Astrocyte of the cerebellum (primary cell): ENCODE data around the gene BCAS1.

Experiments
- DNase-seq: peaks from one replicate; pipeline ENCODE4 v3.0.0-alpha.2; 2011; ENCODE audit warnings: low read depth
- H3K4me3 ChIP-seq: 2 replicates; pipeline ENCODE4 v1.5.1; 2011; ENCODE audit warnings: mild to moderate bottlenecking, low read depth, low read length, moderate library complexity
- in situ Hi-C: cut with HindIII; loops from 2 replicates; pipeline ENCODE4 v1.10.0; 2017; ENCODE audit warnings: low sequenced_read_pairs
- TF ChIP-seq, protein P1 (sequence below): IDR thresholded peaks from 2 replicates; pipeline ENCODE4 v1.5.1; 2012; ENCODE audit warnings: low read length, low read depth, moderate library complexity, mild to moderate bottlenecking; ENCODE audit errors: missing control alignments

Gene BCAS1

DNA sequence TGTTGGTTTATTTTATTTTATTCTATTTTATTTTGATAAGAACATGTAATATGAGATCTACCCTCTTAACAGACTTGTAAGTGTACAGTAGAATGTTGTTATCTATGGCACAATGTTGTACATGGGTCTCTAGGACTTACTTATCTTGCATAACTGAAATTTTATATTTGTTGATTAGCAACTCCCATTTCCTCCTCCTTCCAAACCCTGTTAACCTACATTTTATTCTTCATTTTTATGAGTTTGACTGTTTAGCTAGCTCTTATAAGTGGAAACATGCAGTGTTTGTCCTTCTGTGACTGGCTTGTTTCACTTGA is 37.9 kb upstream of the BCAS1 start:
- TF ChIP-seq, protein P1, sequence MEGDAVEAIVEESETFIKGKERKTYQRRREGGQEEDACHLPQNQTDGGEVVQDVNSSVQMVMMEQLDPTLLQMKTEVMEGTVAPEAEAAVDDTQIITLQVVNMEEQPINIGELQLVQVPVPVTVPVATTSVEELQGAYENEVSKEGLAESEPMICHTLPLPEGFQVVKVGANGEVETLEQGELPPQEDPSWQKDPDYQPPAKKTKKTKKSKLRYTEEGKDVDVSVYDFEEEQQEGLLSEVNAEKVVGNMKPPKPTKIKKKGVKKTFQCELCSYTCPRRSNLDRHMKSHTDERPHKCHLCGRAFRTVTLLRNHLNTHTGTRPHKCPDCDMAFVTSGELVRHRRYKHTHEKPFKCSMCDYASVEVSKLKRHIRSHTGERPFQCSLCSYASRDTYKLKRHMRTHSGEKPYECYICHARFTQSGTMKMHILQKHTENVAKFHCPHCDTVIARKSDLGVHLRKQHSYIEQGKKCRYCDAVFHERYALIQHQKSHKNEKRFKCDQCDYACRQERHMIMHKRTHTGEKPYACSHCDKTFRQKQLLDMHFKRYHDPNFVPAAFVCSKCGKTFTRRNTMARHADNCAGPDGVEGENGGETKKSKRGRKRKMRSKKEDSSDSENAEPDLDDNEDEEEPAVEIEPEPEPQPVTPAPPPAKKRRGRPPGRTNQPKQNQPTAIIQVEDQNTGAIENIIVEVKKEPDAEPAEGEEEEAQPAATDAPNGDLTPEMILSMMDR = no peak
- in situ Hi-C loops = no loop called here
- no peak for DNase-seq
- H3K4me3 ChIP-seq = no peak overlapping the region

DNA sequence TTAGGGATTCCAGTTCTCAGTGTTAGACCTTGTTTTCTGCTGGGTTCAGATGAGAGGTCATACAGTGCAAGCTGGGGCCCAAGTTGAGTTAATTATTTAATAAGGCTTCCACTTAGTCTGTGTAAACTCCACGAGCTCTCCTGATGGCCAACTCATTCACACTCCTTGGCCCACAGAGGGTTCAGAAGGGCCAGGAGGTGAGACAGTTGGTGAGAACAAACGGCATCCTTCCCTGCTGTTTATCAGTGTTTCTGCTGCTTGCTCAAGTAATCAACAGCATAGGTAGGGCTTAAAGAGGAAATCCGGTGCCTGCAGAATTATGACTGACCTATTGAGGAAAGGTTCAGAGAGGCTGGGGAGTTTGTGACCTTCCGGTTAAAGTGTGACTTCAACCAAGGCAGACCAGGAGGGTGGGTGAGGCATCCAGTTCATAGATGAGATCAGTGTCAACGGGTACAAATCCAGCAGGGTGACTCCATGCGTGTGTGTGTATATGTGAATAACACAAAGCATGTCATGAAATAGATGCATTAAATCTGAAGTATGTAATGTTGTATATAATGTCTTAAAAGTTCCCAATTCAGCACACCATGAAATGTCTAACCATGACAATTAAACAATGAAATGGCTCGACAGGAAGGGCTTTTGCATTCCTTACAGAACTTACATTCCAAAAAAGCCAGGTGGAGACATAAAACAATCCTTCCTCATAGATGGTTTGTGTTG is 37.4 kb upstream of the BCAS1 start:
- in situ Hi-C loops = no loop called here
- DNase-seq = no peak
- no peak overlapping the region for H3K4me3 ChIP-seq
- TF ChIP-seq, protein P1 = no peak

DNA sequence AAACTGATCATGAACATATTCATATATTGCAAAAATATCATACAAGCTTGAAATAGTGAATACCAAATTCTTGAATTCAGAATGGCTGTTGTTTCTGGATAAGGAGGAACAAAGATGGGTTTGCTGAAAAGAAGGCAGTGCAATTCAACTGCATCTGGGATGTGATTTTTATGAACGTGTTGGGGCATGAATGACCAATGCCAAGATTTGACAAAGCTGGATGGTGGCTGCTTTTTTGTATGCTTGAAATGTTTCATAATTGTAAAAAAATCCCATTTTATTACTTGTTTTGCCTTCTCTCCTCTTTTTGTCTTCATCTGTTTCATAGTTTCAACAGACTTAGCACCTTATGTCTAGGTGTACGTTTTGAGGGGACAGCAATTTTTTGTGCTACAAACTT is 36.8 kb upstream of the BCAS1 start:
- in situ Hi-C loops = no loop called here
- TF ChIP-seq, protein P1 = no peak
- no peak for DNase-seq
- H3K4me3 ChIP-seq = no peak overlapping the region

DNA sequence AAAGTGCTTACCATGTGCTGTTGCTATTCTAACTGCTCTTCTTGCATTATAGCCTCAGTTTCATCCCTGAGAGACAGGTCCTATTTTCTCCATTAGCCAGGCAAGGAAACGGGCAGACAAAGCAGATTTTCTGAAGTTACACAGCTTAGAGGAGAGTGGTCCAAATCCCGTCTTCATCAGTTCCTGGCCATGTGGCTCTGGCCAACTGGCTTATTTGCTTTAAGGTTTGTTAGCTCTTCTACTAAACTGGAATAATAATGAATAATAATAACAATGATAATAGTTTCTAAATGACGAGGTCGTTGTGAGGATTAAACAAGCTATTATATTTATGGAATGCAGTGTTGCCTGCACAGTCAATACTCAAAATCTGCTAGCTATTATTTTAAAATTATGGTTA is 35.8 kb upstream of the BCAS1 start:
- TF ChIP-seq, protein P1 = no peak
- in situ Hi-C loops = no loop called here

DNA sequence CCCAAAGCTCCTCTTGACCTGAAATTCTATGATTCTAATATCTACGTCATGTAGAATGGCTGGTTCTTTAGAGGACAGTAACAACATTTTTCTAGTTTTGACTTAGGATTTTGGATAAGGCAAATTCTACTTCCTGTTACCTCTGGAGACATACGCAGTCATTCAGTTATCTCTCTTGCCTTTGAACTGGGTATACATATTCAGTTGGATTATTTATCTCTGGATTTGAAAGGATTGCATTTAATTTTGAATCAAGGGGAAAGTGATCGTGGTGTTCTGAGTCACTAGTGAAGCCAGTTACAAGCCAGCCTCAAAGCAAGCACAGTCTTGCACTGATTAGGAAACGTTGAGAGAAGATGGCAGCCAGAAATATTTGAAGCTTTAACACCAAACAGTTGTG is 35.3 kb upstream of the BCAS1 start:
- in situ Hi-C loops = no loop called here
- TF ChIP-seq, protein P1 = no peak
- no peak for DNase-seq
- H3K4me3 ChIP-seq = no peak overlapping the region

More for the DNA sequence above, 35.8 kb upstream of the BCAS1 start:
- DNase-seq = no peak
- H3K4me3 ChIP-seq = no peak overlapping the region

DNA sequence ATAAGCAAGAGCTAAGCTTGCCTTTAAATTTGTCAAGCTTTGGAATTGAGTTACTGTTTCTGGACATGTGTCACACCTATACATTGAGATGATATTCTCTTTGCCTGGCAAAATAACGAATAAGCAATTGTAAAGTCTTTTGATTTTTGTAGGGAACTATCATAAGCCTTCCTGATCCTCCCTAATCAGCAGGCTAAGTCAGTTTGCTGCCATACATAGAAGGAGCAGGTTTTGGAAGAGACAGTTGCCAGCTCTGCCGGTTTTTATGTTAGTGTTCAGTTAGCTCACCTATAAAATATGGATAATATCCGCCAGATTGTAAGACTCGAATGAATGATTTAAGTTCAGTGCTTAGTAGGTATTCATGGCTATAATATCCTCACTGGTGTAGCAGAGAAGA is 34.4 kb upstream of the BCAS1 start:
- no peak overlapping the region for H3K4me3 ChIP-seq
- TF ChIP-seq, protein P1 = no peak
- no peak for DNase-seq
- in situ Hi-C loops = no loop called here
